ENCODE data around the gene PHF21A. TPM values are rescaled to one million over a fixed set of nuclear protein-coding genes. Genes with fewer than 3 reads are reported as not detected.

The PHF21A gene
- total RNA-seq, 1 donor from 2014 or later: 49.6 TPM

- H3F3A ChIP-seq (ENCODE audit: low read depth): peaks cover 14% of the 10 kb centered on the region
- H3K9ac ChIP-seq: no peak overlapping the region
- H3K36me3 ChIP-seq: no peaks in the 10 kb centered on the region
- peaks cover 29% of the 10 kb centered on the region for H3K4me1 ChIP-seq
- no peak overlapping the region for H3K4me3 Mint-ChIP-seq
- no peaks in the 10 kb centered on the region for H3K27me3 ChIP-seq
- H3K9me3 ChIP-seq (ENCODE audit: low read depth): no peaks in the 10 kb centered on the region
- H3K4me1 Mint-ChIP-seq: peaks cover 28% of the 10 kb centered on the region
- no peak overlapping the region for H2AFZ ChIP-seq (replicated peaks)
- peaks cover 41% of the 10 kb centered on the region for H4K20me1 ChIP-seq (ENCODE audit: low read depth)
- no peak overlapping the region for H3K27ac Mint-ChIP-seq
- no peaks in the 10 kb centered on the region for H3K36me3 Mint-ChIP-seq
- no peak overlapping the region for H3K27ac ChIP-seq
- no peaks in the 10 kb centered on the region for H3K27me3 Mint-ChIP-seq (ENCODE audit: insufficient read depth, low read depth)
- peak; percentile 37 for DNase-seq (ENCODE audit: low spot score)
- H3K4me3 ChIP-seq: no peak overlapping the region
- TF ChIP-seq EZH2 (IDR thresholded peaks at IDR 0.05) (no peak), CTCF (IDR thresholded peaks at IDR 0.05) (no peak), EZH2phosphoT487 (IDR thresholded peaks at IDR 0.05) (no peak)
- H3K4me2 ChIP-seq: peak overlapping the region; percentile 11
- peaks cover 35% of the 10 kb centered on the region for H3K79me2 ChIP-seq (ENCODE audit: low read depth)
- no peaks in the 10 kb centered on the region for H3K9me3 Mint-ChIP-seq
Observed at GRCh38 chr11:46001448-46001914, 119.8 kb downstream of the PHF21A start.

GRCh38 chr11:45997599-45997998 is 123.7 kb downstream of the PHF21A start:
- Mint-ChIP-seq H3K27ac (no peak overlapping the region), H3K4me3 (no peak overlapping the region), H3K27me3 (ENCODE audit: insufficient read depth, low read depth) (no peaks in the 10 kb centered on the region), H3K36me3 (no peaks in the 10 kb centered on the region), H3K9me3 (no peaks in the 10 kb centered on the region), H3K4me1 (peaks cover 52% of the 10 kb centered on the region)
- H3K27me3 ChIP-seq: no peaks in the 10 kb centered on the region
- H3K27ac ChIP-seq: no peak overlapping the region
- no peak for DNase-seq (ENCODE audit: low spot score)
- no peak overlapping the region for H3K9ac ChIP-seq
- H3F3A ChIP-seq (ENCODE audit: low read depth): peaks cover 31% of the 10 kb centered on the region
- H3K79me2 ChIP-seq (ENCODE audit: low read depth): peaks cover 38% of the 10 kb centered on the region
- TF ChIP-seq EZH2 (IDR thresholded peaks at IDR 0.05) (no peak), EZH2phosphoT487 (IDR thresholded peaks at IDR 0.05) (no peak), CTCF (IDR thresholded peaks at IDR 0.05) (no peak)
- H3K4me1 ChIP-seq: peaks cover 63% of the 10 kb centered on the region
- H3K9me3 ChIP-seq (ENCODE audit: low read depth): no peaks in the 10 kb centered on the region
- H3K4me3 ChIP-seq: no peak overlapping the region
- H3K36me3 ChIP-seq: no peaks in the 10 kb centered on the region
- H3K4me2 ChIP-seq: no peak overlapping the region
- no peak overlapping the region for H2AFZ ChIP-seq (replicated peaks)
- H4K20me1 ChIP-seq (ENCODE audit: low read depth): peaks cover 57% of the 10 kb centered on the region

GRCh38 chr11:45995342-45995734 is 125.9 kb downstream of the PHF21A start:
- H3K36me3 Mint-ChIP-seq: no peaks in the 10 kb centered on the region
- no peak for TF ChIP-seq CTCF (IDR thresholded peaks at IDR 0.05)
- TF ChIP-seq EZH2 (IDR thresholded peaks at IDR 0.05): no peak
- no peak for TF ChIP-seq EZH2phosphoT487 (IDR thresholded peaks at IDR 0.05)
- H3K27me3 Mint-ChIP-seq (ENCODE audit: insufficient read depth, low read depth): no peaks in the 10 kb centered on the region
- no peak overlapping the region for H3K4me3 Mint-ChIP-seq
- H4K20me1 ChIP-seq (ENCODE audit: low read depth): peaks cover 43% of the 10 kb centered on the region
- H3K27ac Mint-ChIP-seq: no peak overlapping the region
- H3K9ac ChIP-seq: no peak overlapping the region
- peaks cover 55% of the 10 kb centered on the region for H3K79me2 ChIP-seq (ENCODE audit: low read depth)
- peaks cover 48% of the 10 kb centered on the region for H3K4me1 ChIP-seq
- no peaks in the 10 kb centered on the region for H3K9me3 ChIP-seq (ENCODE audit: low read depth)
- H3K9me3 Mint-ChIP-seq: no peaks in the 10 kb centered on the region
- DNase-seq (ENCODE audit: low spot score): no peak
- peak overlapping the region; percentile 63 for H3K4me2 ChIP-seq
- peak overlapping the region; percentile 60 for H3K27ac ChIP-seq
- H2AFZ ChIP-seq (replicated peaks): no peak overlapping the region
- H3K27me3 ChIP-seq: no peaks in the 10 kb centered on the region
- H3K4me3 ChIP-seq: no peak overlapping the region
- H3F3A ChIP-seq (ENCODE audit: low read depth): peaks cover 17% of the 10 kb centered on the region
- H3K36me3 ChIP-seq: no peaks in the 10 kb centered on the region
- peaks cover 36% of the 10 kb centered on the region for H3K4me1 Mint-ChIP-seq

All from neural progenitor cell (in vitro differentiated cells).